22Rv1 (cell line): Measurements from ENCODE around the gene NEAT1.

Experiments
- ZFX ChIP-seq: fragments of 450-650 bp; IDR thresholded peaks from 2 replicates; pipeline ENCODE4 v1.6.1; 2017; ENCODE audit warnings: antibody characterized with exemption, borderline replicate concordance
- TF ChIP-seq, protein P1 (sequence below): fragments of 450-650 bp; IDR thresholded peaks from 2 replicates; pipeline ENCODE4 v1.5.1; 2017; ENCODE audit warnings: mild to moderate bottlenecking

DNA sequence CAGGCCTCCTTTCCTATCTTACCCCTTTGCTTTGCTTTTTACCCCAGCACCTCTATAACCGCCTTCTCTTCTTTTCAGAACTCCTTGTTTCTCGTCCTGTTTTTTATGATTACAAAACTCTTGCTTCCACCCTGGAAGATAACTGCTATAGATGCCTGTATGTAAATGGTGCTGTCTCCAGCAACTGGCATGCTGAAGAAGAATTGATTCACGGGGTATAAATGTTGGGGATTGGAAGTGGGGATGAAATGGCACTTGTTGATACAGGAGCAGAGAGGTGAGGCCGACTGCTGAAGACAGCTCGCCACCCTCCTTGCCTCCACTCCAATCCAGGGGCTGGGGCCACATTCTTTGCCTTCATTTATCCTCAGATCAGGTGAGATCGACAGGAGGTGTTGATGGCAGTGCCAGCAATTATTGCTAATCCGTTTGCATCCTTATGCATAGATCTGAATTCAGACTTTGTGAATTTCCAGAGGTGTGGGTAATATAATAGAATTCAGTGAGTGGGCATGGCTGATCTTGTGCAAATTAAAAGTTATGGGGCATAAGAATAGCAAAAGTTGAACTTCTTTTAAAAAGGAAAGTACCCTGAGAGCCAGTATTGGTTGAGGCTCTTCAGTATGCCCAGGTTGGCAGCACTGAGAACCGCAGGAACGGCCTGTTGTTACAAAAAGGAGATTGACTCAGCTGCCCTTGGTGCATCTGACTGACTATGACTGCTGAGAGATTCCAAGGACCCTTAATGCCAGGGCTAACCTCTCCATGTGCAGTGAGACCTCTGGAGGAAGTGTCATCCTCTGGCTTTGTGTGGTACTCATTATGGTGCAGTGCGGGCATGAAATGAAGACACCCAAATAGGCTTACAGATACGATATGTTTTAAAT, 5.3 kb downstream of the NEAT1 start:
- TF ChIP-seq, protein P1, sequence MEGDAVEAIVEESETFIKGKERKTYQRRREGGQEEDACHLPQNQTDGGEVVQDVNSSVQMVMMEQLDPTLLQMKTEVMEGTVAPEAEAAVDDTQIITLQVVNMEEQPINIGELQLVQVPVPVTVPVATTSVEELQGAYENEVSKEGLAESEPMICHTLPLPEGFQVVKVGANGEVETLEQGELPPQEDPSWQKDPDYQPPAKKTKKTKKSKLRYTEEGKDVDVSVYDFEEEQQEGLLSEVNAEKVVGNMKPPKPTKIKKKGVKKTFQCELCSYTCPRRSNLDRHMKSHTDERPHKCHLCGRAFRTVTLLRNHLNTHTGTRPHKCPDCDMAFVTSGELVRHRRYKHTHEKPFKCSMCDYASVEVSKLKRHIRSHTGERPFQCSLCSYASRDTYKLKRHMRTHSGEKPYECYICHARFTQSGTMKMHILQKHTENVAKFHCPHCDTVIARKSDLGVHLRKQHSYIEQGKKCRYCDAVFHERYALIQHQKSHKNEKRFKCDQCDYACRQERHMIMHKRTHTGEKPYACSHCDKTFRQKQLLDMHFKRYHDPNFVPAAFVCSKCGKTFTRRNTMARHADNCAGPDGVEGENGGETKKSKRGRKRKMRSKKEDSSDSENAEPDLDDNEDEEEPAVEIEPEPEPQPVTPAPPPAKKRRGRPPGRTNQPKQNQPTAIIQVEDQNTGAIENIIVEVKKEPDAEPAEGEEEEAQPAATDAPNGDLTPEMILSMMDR = no peak
- no peak for TF ChIP-seq ZFX
